K562 (cell line): ENCODE data around the gene FRMPD4. TPM values are rescaled to one million over a fixed set of nuclear protein-coding genes. Genes with fewer than 3 reads are reported as not detected.

Experiments
- ATAC-seq: fragments of 200-7000 bp; cut with Tn5 transposase; 3 replicates; pipeline ENCODE4 v1.9.1; 2020; ENCODE audit warnings: moderate library complexity
- BruUV-seq: library from RNA; stranded (reverse); fragments of 400-500 nt; replicated peaks from 2 replicates; lab custom pipeline; 2021; lab: Mats Ljungman, UMichigan
- CTCF ChIA-PET: fragments of 300-600 bp; formaldehyde crosslinking; extraction: SDS; loops from one replicate; lab custom pipeline; 2021; ENCODE audit warnings: low intra/inter-chr PET ratio; lab: Yijun Ruan, JAX
- POLR2A ChIA-PET: fragments of 300-600, 350-650 bp; sonication (Branson Sonifier 250); formaldehyde crosslinking; extraction: SDS; loops from one replicate; lab custom pipeline; 2021; ENCODE audit warnings: antibody characterized with exemption, inconsistent platforms; lab: Yijun Ruan, JAX
- DNase-seq, 4 experiments: peaks; one replicate each; pipeline versions ENCODE4 v3.0.0 to v3.0.0-alpha.2; 2011 to 2018; ENCODE audit warnings: low spot score in 3 of 4, mixed read lengths in 3 of 4; ENCODE audit errors: extremely low read depth in 1 of 4
- FAIRE-seq: peaks from 2 replicates; lab custom pipeline; 2011; peaks lifted over from hg19 to GRCh38; lab: Jason Lieb, UNC
- H2AFZ ChIP-seq: 2 replicates; pipeline ENCODE4 v1.6.0; 2011; ENCODE audit warnings: low read depth, low read length, control low read depth, inconsistent platforms
- H3K27ac ChIP-seq: fragments of 200-600 bp; 3 replicates; pipeline ENCODE4 v1.8.0; 2011; ENCODE audit warnings: low read depth, mild to moderate bottlenecking, control low read depth, inconsistent platforms, low read length, moderate library complexity, mixed read lengths; ENCODE audit errors: extremely low read depth
- H3K27me3 ChIP-seq, 2 experiments: fragments of 300-600 bp in 1 of 2; 2 replicates in 1 of 2; 3 replicates in 1 of 2; pipeline versions ENCODE4 v1.6.0 to v1.8.0; 2011; ENCODE audit warnings: inconsistent platforms in 2 of 2, low read length in 2 of 2, mild to moderate bottlenecking in 1 of 2, mixed read lengths in 1 of 2, moderate library complexity in 1 of 2; ENCODE audit not compliant: control insufficient read depth in 2 of 2, insufficient read depth in 2 of 2
- H3K36me3 ChIP-seq: fragments of 300-600 bp; 3 replicates; pipeline ENCODE4 v1.8.0; 2011; ENCODE audit warnings: mild to moderate bottlenecking, low read length, inconsistent platforms; ENCODE audit not compliant: control insufficient read depth, insufficient read depth
- H3K4me1 ChIP-seq, 2 experiments: fragments of 200-600 bp in 1 of 2; replicated peaks in 1 of 2; 2 replicates in 1 of 2; 3 replicates in 1 of 2; pipeline versions ENCODE4 v1.5.1 to v1.8.0; 2011; ENCODE audit warnings: inconsistent platforms in 2 of 2, low read length in 2 of 2, mild to moderate bottlenecking in 1 of 2, mixed read lengths in 1 of 2, moderate library complexity in 1 of 2; ENCODE audit not compliant: control insufficient read depth in 2 of 2, insufficient read depth in 2 of 2
- H3K4me2 ChIP-seq: 2 replicates; pipeline ENCODE4 v1.6.1; 2011; ENCODE audit warnings: low read length, control low read depth, inconsistent platforms, mixed read lengths; ENCODE audit not compliant: insufficient read depth
- H3K4me3 ChIP-seq: fragments of 200-600 bp; sonication (generic), shearing (Covaris generic); 2 replicates; pipeline ENCODE4 v1.5.1; 2016; ENCODE audit warnings: control low read depth, inconsistent platforms
- H3K79me2 ChIP-seq: fragments of 200-600 bp; 3 replicates; pipeline ENCODE4 v1.8.0; 2011; ENCODE audit warnings: low read length, inconsistent platforms; ENCODE audit not compliant: control insufficient read depth, insufficient read depth
- H3K9ac ChIP-seq, 2 experiments: 2 replicates each; pipeline versions ENCODE4 v1.6.0 to v1.6.1; 2011; ENCODE audit warnings: low read depth in 2 of 2, low read length in 2 of 2, control low read depth in 1 of 2, inconsistent platforms in 1 of 2, mild to moderate bottlenecking in 1 of 2, mixed read lengths in 1 of 2; ENCODE audit not compliant: insufficient read depth in 1 of 2
- H3K9me1 ChIP-seq: one replicate; pipeline ENCODE4 v1.6.0; 2011; ENCODE audit warnings: inconsistent platforms, mild to moderate bottlenecking, low read length, moderate library complexity; ENCODE audit not compliant: control insufficient read depth, insufficient read depth
- H3K9me3 ChIP-seq: replicated peaks from 2 replicates; pipeline ENCODE4 v1.5.1; 2011; ENCODE audit warnings: low read depth, low read length, inconsistent platforms; ENCODE audit not compliant: control insufficient read depth, insufficient read depth
- H4K20me1 ChIP-seq: replicated peaks from 2 replicates; pipeline ENCODE4 v1.6.1; 2011; ENCODE audit warnings: low read length, inconsistent platforms, mixed read lengths; ENCODE audit not compliant: control insufficient read depth, insufficient read depth
- GTF2E2 ChIP-seq: fragments of 200-800 bp; sonication (Bioruptor generic); IDR thresholded peaks from 2 replicates; pipeline ENCODE4 v1.6.1; 2016; ENCODE audit warnings: missing genetic modification characterization, missing compliant biosample characterization
- KLF10 ChIP-seq: fragments of 250-450 bp; sonication (Bioruptor Pico); IDR thresholded peaks from 2 replicates; pipeline ENCODE4 v1.6.1; 2021; ENCODE audit warnings: matching md5 sums
- NEUROD1 ChIP-seq: fragments of 150-350 bp; IDR thresholded peaks from 2 replicates; pipeline ENCODE4 v1.6.1; 2014; ENCODE audit warnings: borderline replicate concordance, low read length, low read depth; ENCODE audit not compliant: partially characterized antibody
- NFATC3 ChIP-seq: fragments of 450-650 bp; IDR thresholded peaks from 2 replicates; pipeline ENCODE4 v1.6.1; 2017; ENCODE audit warnings: mild to moderate bottlenecking
- TCFL5 ChIP-seq: fragments of 250-450 bp; sonication (Bioruptor Pico); conservative IDR thresholded peaks from 2 replicates; pipeline ENCODE4 v1.6.1; 2021; ENCODE audit warnings: mild to moderate bottlenecking, moderate library complexity, matching md5 sums
- WGBS: fragments of 100-300 bp; shearing (Covaris generic); methylation state at CpG from one replicate; pipeline ENCODE4 v1.1.6; 2016; ENCODE audit warnings: low coverage, mixed read lengths; ENCODE audit not compliant: insufficient coverage; ENCODE audit errors: missing lambda C conversion rate; 5-methylcytosine and 5-hydroxymethylcytosine counted together
- in situ Hi-C: fragments of 300-500 bp; cut with MboI; formaldehyde crosslinking; loops from 4 replicates; pipeline ENCODE4 v1.15.0; 2018; ENCODE audit warnings: inconsistent platforms, mixed read lengths
- intact Hi-C: fragments of 100-400 bp; cut with micrococcal nuclease; formaldehyde crosslinking; loops from 2 replicates; pipeline ENCODE4 v1.14.2; 2022
- polyA plus RNA-seq, 8 experiments: library from polyadenylated mRNA; depleted of rRNA in 4 of 8; stranded (reverse) in 5 of 8; unstranded in 3 of 8; fragments of >200 nt; fragmentation: Nextera tagmentation in 2 of 8; fragmentation: Illumina TruSeq in 1 of 8; extraction: Ambion mirVana in 2 of 8; extraction: Trizol in 1 of 8; gene quantifications; 2 replicates each; pipeline versions ENCODE4 v1.2.1 to v1.2.3, GENCODE V29; 2011 to 2014; ENCODE audit warnings: inconsistent platforms in 1 of 8, missing spikeins in 1 of 8
- total RNA-seq, 7 experiments: library from RNA; depleted of rRNA in 6 of 7; stranded (reverse); fragments of >200 nt in 6 of 7; fragmentation: Illumina TruSeq in 2 of 7; extraction: Trizol in 2 of 7; gene quantifications; 2 replicates each; pipeline versions ENCODE4 v1.2.1 to v1.2.3, GENCODE V29; 2011 to 2021; ENCODE audit warnings: low replicate concordance in 1 of 7
- TF ChIP-seq, protein P1 (sequence below): sonication (generic); formaldehyde crosslinking; IDR thresholded peaks from 2 replicates; pipeline ENCODE4 v1.8.1; 2023; ENCODE audit warnings: mild to moderate bottlenecking, missing genetic modification reagents, moderate library complexity
- TF ChIP-seq, protein P2 (sequence below), 2 experiments: fragments of 450-650 bp; formaldehyde crosslinking in 1 of 2; IDR thresholded peaks; 2 replicates each; pipeline versions ENCODE4 v1.4.0 to v1.6.1; 2014 to 2020; ENCODE audit warnings: mild to moderate bottlenecking in 2 of 2, borderline replicate concordance in 1 of 2, low read depth in 1 of 2

Gene FRMPD4
- total and polyA plus RNA-seq, 9 of the 15 experiments (the other 6 are each of a cell fraction or from before 2014, with no cell fraction given), result not detected

DNA sequence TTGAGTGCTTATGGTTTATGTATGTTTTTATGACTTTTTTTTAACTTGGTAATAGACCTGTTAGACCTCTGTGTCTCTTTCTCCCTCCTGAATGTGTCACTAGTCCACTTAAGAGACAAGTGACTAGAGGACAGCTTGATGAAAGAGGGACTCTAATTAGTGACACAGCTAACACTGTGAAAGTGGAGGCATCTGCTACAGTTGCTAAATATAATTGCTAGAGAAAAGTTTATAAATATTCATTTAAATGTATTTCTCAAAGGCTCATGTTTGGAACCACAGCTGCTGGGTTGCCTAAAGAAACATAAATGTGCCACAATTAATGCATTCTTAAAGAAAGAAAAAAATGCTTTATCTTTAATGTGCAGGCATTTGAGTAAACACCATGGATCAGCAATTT is 176.4 kb downstream of the FRMPD4 start:
- intact Hi-C loops, result no loop called here
- no peak for FAIRE-seq
- H3K4me3 ChIP-seq, result no peak overlapping the region
- H3K9me3 ChIP-seq, result no peaks in the 10 kb centered on the region
- no peak overlapping the region for H3K9ac ChIP-seq
- no peak overlapping the region for H3K27ac ChIP-seq
- ChIA-PET POLR2A (no interaction called here), CTCF (no interaction called here)
- H3K9me1 ChIP-seq, result no peaks in the 10 kb centered on the region
- H3K4me1 ChIP-seq, result no peaks in the 10 kb centered on the region
- in situ Hi-C loops, result no loop called here
- no peaks in the 10 kb centered on the region for H3K36me3 ChIP-seq
- no TSS peak for BruUV-seq
- no peaks in the 10 kb centered on the region for H3K79me2 ChIP-seq
- TF ChIP-seq NFATC3 (no peak), GTF2E2 (tag) (no peak), KLF10 (CRISPR knock-in tag) (no peak), NEUROD1 (no peak)
- TF ChIP-seq, protein P1, sequence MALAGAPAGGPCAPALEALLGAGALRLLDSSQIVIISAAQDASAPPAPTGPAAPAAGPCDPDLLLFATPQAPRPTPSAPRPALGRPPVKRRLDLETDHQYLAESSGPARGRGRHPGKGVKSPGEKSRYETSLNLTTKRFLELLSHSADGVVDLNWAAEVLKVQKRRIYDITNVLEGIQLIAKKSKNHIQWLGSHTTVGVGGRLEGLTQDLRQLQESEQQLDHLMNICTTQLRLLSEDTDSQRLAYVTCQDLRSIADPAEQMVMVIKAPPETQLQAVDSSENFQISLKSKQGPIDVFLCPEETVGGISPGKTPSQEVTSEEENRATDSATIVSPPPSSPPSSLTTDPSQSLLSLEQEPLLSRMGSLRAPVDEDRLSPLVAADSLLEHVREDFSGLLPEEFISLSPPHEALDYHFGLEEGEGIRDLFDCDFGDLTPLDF (CRISPR knock-in tag), result no peak
- H3K27me3 ChIP-seq, result no peaks in the 10 kb centered on the region
- DNase-seq, result no peak
- H2AFZ ChIP-seq, result no peak overlapping the region
- ATAC-seq, result no peak
- H4K20me1 ChIP-seq, result no peaks in the 10 kb centered on the region
- no peak overlapping the region for H3K4me2 ChIP-seq

DNA sequence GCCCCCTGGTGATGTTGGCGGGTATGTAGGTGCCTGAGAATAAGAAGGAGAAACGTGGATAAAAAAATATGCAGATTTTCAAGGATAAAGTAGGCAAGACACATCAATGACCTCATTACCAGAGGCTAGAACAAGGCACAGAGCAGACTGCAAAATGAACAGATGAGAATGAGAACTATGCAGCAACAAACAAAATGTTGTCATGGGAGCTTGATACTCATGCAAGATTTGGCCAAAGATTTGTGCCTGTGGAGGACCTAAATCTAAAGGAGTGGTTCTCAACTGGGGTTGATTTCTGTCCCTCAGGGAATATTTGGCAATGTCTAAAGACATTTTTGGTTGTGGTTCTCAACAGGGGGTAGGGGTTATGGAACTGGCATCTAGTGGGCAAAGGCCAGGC is 177.3 kb downstream of the FRMPD4 start:
- FAIRE-seq, result no peak
- no peaks in the 10 kb centered on the region for H3K4me1 ChIP-seq
- no peak overlapping the region for H3K27ac ChIP-seq
- no peaks in the 10 kb centered on the region for H3K9me3 ChIP-seq
- H3K9me1 ChIP-seq, result no peaks in the 10 kb centered on the region
- no peaks in the 10 kb centered on the region for H3K36me3 ChIP-seq
- no TSS peak for BruUV-seq
- no peak for ATAC-seq
- ChIA-PET POLR2A (no interaction called here), CTCF (no interaction called here)
- intact Hi-C loops, result no loop called here
- H2AFZ ChIP-seq, result no peak overlapping the region
- H3K27me3 ChIP-seq, result no peaks in the 10 kb centered on the region
- in situ Hi-C loops, result no loop called here
- no peak overlapping the region for H3K9ac ChIP-seq
- 0% methylated on average over 2 of the region's 2 CpGs for WGBS
- no peaks in the 10 kb centered on the region for H3K79me2 ChIP-seq
- H3K4me3 ChIP-seq, result no peak overlapping the region
- no peaks in the 10 kb centered on the region for H4K20me1 ChIP-seq
- H3K4me2 ChIP-seq, result no peak overlapping the region
- DNase-seq, result no peak
- TF ChIP-seq, protein P2, sequence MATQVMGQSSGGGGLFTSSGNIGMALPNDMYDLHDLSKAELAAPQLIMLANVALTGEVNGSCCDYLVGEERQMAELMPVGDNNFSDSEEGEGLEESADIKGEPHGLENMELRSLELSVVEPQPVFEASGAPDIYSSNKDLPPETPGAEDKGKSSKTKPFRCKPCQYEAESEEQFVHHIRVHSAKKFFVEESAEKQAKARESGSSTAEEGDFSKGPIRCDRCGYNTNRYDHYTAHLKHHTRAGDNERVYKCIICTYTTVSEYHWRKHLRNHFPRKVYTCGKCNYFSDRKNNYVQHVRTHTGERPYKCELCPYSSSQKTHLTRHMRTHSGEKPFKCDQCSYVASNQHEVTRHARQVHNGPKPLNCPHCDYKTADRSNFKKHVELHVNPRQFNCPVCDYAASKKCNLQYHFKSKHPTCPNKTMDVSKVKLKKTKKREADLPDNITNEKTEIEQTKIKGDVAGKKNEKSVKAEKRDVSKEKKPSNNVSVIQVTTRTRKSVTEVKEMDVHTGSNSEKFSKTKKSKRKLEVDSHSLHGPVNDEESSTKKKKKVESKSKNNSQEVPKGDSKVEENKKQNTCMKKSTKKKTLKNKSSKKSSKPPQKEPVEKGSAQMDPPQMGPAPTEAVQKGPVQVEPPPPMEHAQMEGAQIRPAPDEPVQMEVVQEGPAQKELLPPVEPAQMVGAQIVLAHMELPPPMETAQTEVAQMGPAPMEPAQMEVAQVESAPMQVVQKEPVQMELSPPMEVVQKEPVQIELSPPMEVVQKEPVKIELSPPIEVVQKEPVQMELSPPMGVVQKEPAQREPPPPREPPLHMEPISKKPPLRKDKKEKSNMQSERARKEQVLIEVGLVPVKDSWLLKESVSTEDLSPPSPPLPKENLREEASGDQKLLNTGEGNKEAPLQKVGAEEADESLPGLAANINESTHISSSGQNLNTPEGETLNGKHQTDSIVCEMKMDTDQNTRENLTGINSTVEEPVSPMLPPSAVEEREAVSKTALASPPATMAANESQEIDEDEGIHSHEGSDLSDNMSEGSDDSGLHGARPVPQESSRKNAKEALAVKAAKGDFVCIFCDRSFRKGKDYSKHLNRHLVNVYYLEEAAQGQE (IDR thresholded peaks at IDR 0.05; ENCODE audit: borderline replicate concordance), result no peak
- TF ChIP-seq, protein P2 (CRISPR knock-in tag; IDR thresholded peaks at IDR 0.05; ENCODE audit: low read depth), result no peak
- TF ChIP-seq TCFL5 (CRISPR knock-in tag), result no peak
